ENCODE data around the gene NABP1. TPM values are rescaled to one million over a fixed set of nuclear protein-coding genes. Genes with fewer than 3 reads are reported as not detected.

NABP1 gene
- total and polyA plus RNA-seq, 12 donors: 1.2 to 15.3 (median 3.8) TPM

DNA sequence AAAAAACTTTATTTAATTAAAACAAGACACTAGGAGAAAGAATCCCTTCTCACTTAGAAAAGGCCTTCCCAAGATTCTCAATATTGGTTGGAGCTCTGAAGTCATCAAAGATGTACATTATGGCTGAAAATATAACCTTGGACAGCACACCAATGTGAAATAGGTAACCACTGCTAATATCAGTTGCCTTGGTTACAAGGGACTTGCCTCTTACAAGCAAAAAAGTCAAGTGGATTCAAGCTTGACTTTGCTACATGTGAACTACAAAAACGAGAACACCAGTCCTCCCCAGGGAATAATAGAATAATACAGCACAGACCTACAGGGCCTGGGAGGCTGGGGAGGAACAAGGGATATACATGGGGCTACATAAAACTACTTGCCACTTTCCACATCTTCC lies 46.1 kb downstream of the NABP1 start:
- DNase-seq (no peak), ATAC-seq (no peak)
- Histone ChIP-seq H3K27ac (no peak overlapping the region), H3K4me3 (no peak overlapping the region), H3K36me3 (no peaks in the 10 kb centered on the region), H3K27me3 (no peaks in the 10 kb centered on the region), H3K4me1 (no peaks in the 10 kb centered on the region), H3K9me3 (no peaks in the 10 kb centered on the region)
- intact Hi-C loops (cut with DNase I): no loop called here
- TF ChIP-seq, protein P1, sequence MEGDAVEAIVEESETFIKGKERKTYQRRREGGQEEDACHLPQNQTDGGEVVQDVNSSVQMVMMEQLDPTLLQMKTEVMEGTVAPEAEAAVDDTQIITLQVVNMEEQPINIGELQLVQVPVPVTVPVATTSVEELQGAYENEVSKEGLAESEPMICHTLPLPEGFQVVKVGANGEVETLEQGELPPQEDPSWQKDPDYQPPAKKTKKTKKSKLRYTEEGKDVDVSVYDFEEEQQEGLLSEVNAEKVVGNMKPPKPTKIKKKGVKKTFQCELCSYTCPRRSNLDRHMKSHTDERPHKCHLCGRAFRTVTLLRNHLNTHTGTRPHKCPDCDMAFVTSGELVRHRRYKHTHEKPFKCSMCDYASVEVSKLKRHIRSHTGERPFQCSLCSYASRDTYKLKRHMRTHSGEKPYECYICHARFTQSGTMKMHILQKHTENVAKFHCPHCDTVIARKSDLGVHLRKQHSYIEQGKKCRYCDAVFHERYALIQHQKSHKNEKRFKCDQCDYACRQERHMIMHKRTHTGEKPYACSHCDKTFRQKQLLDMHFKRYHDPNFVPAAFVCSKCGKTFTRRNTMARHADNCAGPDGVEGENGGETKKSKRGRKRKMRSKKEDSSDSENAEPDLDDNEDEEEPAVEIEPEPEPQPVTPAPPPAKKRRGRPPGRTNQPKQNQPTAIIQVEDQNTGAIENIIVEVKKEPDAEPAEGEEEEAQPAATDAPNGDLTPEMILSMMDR (IDR thresholded peaks at IDR 0.05): no peak
- 33 to 53% methylated on average over 1 of the region's 1 CpG for WGBS, 2 donors

- Histone ChIP-seq H3K27me3 (peaks cover 0 to 23% (median 5%) of the 10 kb centered on the region in 7 donors), H3K4me3 (no peak overlapping the region), H3K4me1 (no peaks in the 10 kb centered on the region), H3K36me3 (no peaks in the 10 kb centered on the region), H3K27ac (no peak overlapping the region), H3K9me3 (no peaks in the 10 kb centered on the region)
- TF ChIP-seq, protein P1 (IDR thresholded peaks at IDR 0.05): no peak
- intact Hi-C loops (cut with DNase I): no loop called here
- DNase-seq: no peak
- 66 to 74% methylated on average over 5 of the region's 5 CpGs for WGBS, 2 donors
- ATAC-seq: no peak
Observed at GRCh38 chr2:191728750-191729624, 51.1 kb downstream of the NABP1 start.

GRCh38 chr2:191730263-191730662 lies 52.3 kb downstream of the NABP1 start:
- Histone ChIP-seq H3K4me1 (no peaks in the 10 kb centered on the region), H3K27me3 (peaks cover 0 to 23% (median 5%) of the 10 kb centered on the region in 7 donors), H3K27ac (no peak overlapping the region), H3K36me3 (no peaks in the 10 kb centered on the region), H3K4me3 (no peak overlapping the region), H3K9me3 (no peaks in the 10 kb centered on the region)
- TF ChIP-seq, protein P1 (IDR thresholded peaks at IDR 0.05): no peak
- DNase-seq (no peak), ATAC-seq (no peak)
- intact Hi-C loops (cut with DNase I): no loop called here

Other genes with a start within 250 kb of the NABP1 start
- 100 to 1,000 TPM in 5 of 10 donors, 10 to 100 TPM in 5; 73.5 to 126 (median 101) TPM for gene CAVIN2, start 169.0 kb downstream of the NABP1 start, total RNA-seq
- gene CAVIN2, start 169.0 kb downstream of the NABP1 start, polyA plus RNA-seq: 10 to 100 TPM; 31.5 to 38.6 TPM

Data from heart right ventricle (tissue), 16 donors.